PFSK-1 (cell line): Measurements from ENCODE around the gene GRXCR1.

Experiments
- FOXP2 ChIP-seq: optimal IDR thresholded peaks from 2 replicates; pipeline ENCODE3; 2011; ENCODE audit warnings: borderline replicate concordance, control low read depth, inconsistent platforms; ENCODE audit not compliant: insufficient read depth; ENCODE audit errors: extremely low read length, extremely low read depth
- POLR2AphosphoS5 ChIP-seq: IDR thresholded peaks from 2 replicates; pipeline ENCODE4 v1.6.1; 2012; ENCODE audit warnings: low read depth, mild to moderate bottlenecking, control low read depth, low read length, moderate library complexity
- REST ChIP-seq, 2 experiments: IDR thresholded peaks; 2 replicates each; pipeline versions ENCODE4 v1.6.1 to v1.8.0; 2011 to 2012; ENCODE audit warnings: low read depth in 2 of 2, low read length in 2 of 2, control low read depth in 1 of 2, inconsistent platforms in 1 of 2, mild to moderate bottlenecking in 1 of 2, moderate library complexity in 1 of 2; ENCODE audit not compliant: insufficient read depth in 1 of 2
- SIN3A ChIP-seq: IDR thresholded peaks from 2 replicates; pipeline ENCODE4 v1.6.1; 2012; ENCODE audit warnings: mild to moderate bottlenecking, low read length, moderate library complexity, borderline replicate concordance; ENCODE audit not compliant: insufficient read depth
- TAF1 ChIP-seq: IDR thresholded peaks from 2 replicates; pipeline ENCODE4 v1.6.1; 2012; ENCODE audit warnings: low read length, control low read depth, borderline replicate concordance; ENCODE audit not compliant: insufficient read depth

GRXCR1 gene

GRCh38 chr4:43047058-43047457, 154.5 kb downstream of the GRXCR1 start:
- TF ChIP-seq FOXP2, result no peak

GRCh38 chr4:43048570-43048969, 156.1 kb downstream of the GRXCR1 start:
- no peak for TF ChIP-seq POLR2AphosphoS5
- no peak for TF ChIP-seq TAF1
- TF ChIP-seq FOXP2, result no peak
- TF ChIP-seq SIN3A, result no peak
- TF ChIP-seq REST (IDR thresholded peaks at IDR 0.05; ENCODE audit: insufficient read depth in 1 of 2, low read depth in 2 of 2, low read length in 2 of 2), result no peak

- TF ChIP-seq TAF1 (no peak), POLR2AphosphoS5 (no peak), REST (IDR thresholded peaks at IDR 0.05; ENCODE audit: insufficient read depth in 1 of 2, low read depth in 2 of 2, low read length in 2 of 2) (no peak), FOXP2 (no peak), SIN3A (no peak)
These were observed 156.8 kb downstream of the GRXCR1 start for GRCh38 chr4:43049326-43049725.

GRCh38 chr4:43066415-43066814, 173.9 kb downstream of the GRXCR1 start:
- TF ChIP-seq TAF1, result no peak
- no peak for TF ChIP-seq FOXP2

- TF ChIP-seq SIN3A (no peak), REST (IDR thresholded peaks at IDR 0.05; ENCODE audit: insufficient read depth in 1 of 2, low read depth in 2 of 2, low read length in 2 of 2) (no peak), FOXP2 (no peak), TAF1 (no peak), POLR2AphosphoS5 (no peak)
These were observed 178.6 kb downstream of the GRXCR1 start for GRCh38 chr4:43071069-43071468.
